Heart left ventricle (tissue), 16 donors: ENCODE data around the gene REEP3. TPM values are rescaled to one million over a fixed set of nuclear protein-coding genes. Genes with fewer than 3 reads are reported as not detected.

Experiments used
- ATAC-seq, 4 donors: fragments of 200-7000 bp; cut with Tn5 transposase; one replicate each; pipeline ENCODE4 v1.9.1; 2020 to 2022; ENCODE audit warnings: moderate library complexity in 4 of 4, mild to moderate bottlenecking in 3 of 4, moderate number of reproducible peaks in 1 of 4
- DNase-seq, 5 donors: peaks; one replicate each; pipeline ENCODE4 v3.0.0-alpha.2; 2020
- H3K27ac ChIP-seq, 12 donors: fragments of 200-600 bp; sonication (generic) in 4 of 12; one replicate each; pipeline versions ENCODE4 v1.5.0 to v1.8.0; 2016 to 2022; ENCODE audit warnings: mild to moderate bottlenecking in 2 of 12
- H3K27me3 ChIP-seq, 9 donors: fragments of 200-600 bp; sonication (generic) in 2 of 9; one replicate each; pipeline versions ENCODE4 v1.5.1 to v1.8.0; 2016 to 2022; ENCODE audit warnings: mild to moderate bottlenecking in 3 of 9
- H3K36me3 ChIP-seq, 9 donors: fragments of 200-600 bp; sonication (generic) in 2 of 9; one replicate each; pipeline versions ENCODE4 v1.5.0 to v1.8.0; 2018 to 2022; ENCODE audit warnings: mild to moderate bottlenecking in 2 of 9
- H3K4me1 ChIP-seq, 12 donors: fragments of 200-600 bp; sonication (generic) in 4 of 12; one replicate each; pipeline versions ENCODE4 v1.5.0 to v1.8.0; 2016 to 2022; ENCODE audit warnings: mild to moderate bottlenecking in 3 of 12
- H3K4me3 ChIP-seq, 12 donors: fragments of 200-600 bp; sonication (generic) in 4 of 12; one replicate each; pipeline versions ENCODE4 v1.5.0 to v1.8.0; 2017 to 2022; ENCODE audit warnings: mild to moderate bottlenecking in 9 of 12, moderate library complexity in 4 of 12
- H3K9me3 ChIP-seq, 12 donors: fragments of 200-600 bp; sonication (generic) in 4 of 12; one replicate each; pipeline versions ENCODE4 v1.5.0 to v1.8.0; 2016 to 2022; ENCODE audit warnings: mild to moderate bottlenecking in 1 of 12
- CTCF ChIP-seq, 12 donors: fragments of 200-600 bp; sonication (generic) in 4 of 12; IDR thresholded peaks; one replicate each; pipeline versions ENCODE4 v1.5.0 to v1.8.0; 2018 to 2022; ENCODE audit warnings: antibody characterized with exemption in 12 of 12, mild to moderate bottlenecking in 5 of 12
- POLR2A ChIP-seq, 2 donors: fragments of 450-650 bp; IDR thresholded peaks; one replicate each; pipeline ENCODE4 v1.6.1; 2017; ENCODE audit warnings: antibody characterized with exemption in 2 of 2, mild to moderate bottlenecking in 2 of 2, moderate library complexity in 2 of 2
- WGBS, 4 donors: extraction: QIAGEN DNeasy Blood & Tissue Kit in 2 of 4; methylation state at CpG; one replicate each; pipeline versions ENCODE4 v1.1.5 to v1.1.7; 2013 to 2018; 5-methylcytosine and 5-hydroxymethylcytosine counted together
- intact Hi-C, 10 donors: fragments of 100-400 bp; cut with DNase I; formaldehyde crosslinking; loops; one replicate each; pipeline versions ENCODE4 v1.11.1 to v1.14.2; 2022
- polyA plus RNA-seq, 2 donors: library from polyadenylated mRNA; stranded (reverse); fragments of 200-250 nt; gene quantifications; one replicate each; pipeline ENCODE4 v1.2.3, GENCODE V29; 2013
- total RNA-seq, 9 donors: library from RNA; depleted of rRNA in 2 of 9; stranded (reverse); fragments of >200 nt in 2 of 9; fragmentation: NEBNext Ultra II Directional in 3 of 9; extraction: Animal tissue kit (Norgen Biotek cat#: 25700) in 3 of 9; gene quantifications; one replicate each; pipeline versions ENCODE4 v1.1.0 to v1.2.4, GENCODE V29; 2016 to 2023
- donor health status: ischemic (EF 13 %, LVEDD 7.1; RV severe dilation, severe dysfunction).
- donor health status: healthy with polysubstance abuse.
- donor health status: DM: no; HTN: yes; CAD: no.
- donor health status: DM: no; HTN: no; CAD: no.
- donor health status: ischemic (EF 25% LVEDD 6.9; RV normal size, moderate dysfunction).
- donor health status: ischemic (EF 25% LVEDD 5.7; RV mildly dilated, moderate dysfunction).
- donor health status: healthy.
- donor health status: DM: yes; HTN: yes; CAD: no.
- donor health status: ischemic (EF 35%, LVEDD 5.7; RV mildly dilated, moderate dysfunction).
- donor health status: nonischemic (EF 11% LVEDD 7.7; RV severe dilation, severe dysfunction).
- donor health status: DM: yes; HTN: yes; CAD: no.
- donor health status: PGD.
- donor health status: ischemic (EF 29% LVEDD 5.4; RV normal size, mild dysfunction).
- donor health status: nonischemic (EF 23%, LVEDD 6.1; RV moderate dilation, normal function).

Gene REEP3
- total and polyA plus RNA-seq, 11 donors, result 9.1 to 48.2 (median 21.9) TPM

- peaks cover 0 to 13% (median 0%) of the 10 kb centered on the region in 12 donors for H3K4me1 ChIP-seq
- no peak overlapping the region for H3K4me3 ChIP-seq
- no peak for DNase-seq
- H3K27me3 ChIP-seq, result no peaks in the 10 kb centered on the region
- ATAC-seq, result no peak
- H3K27ac ChIP-seq, result peak overlapping the region in 1 of 12 donors; percentile 4
- intact Hi-C loops, result no loop called here
- no peak for TF ChIP-seq POLR2A (IDR thresholded peaks at IDR 0.05)
- TF ChIP-seq CTCF (IDR thresholded peaks at IDR 0.05), result no peak
- 76 to 86% (median 81%) methylated on average over 2 of the region's 2 CpGs for WGBS, 4 donors
- no peaks in the 10 kb centered on the region for H3K9me3 ChIP-seq
- peaks cover 0 to 45% (median 8%) of the 10 kb centered on the region in 9 donors for H3K36me3 ChIP-seq
Observed at GRCh38 chr10:63611078-63611477, 89.9 kb downstream of the REEP3 start.

GRCh38 chr10:63614371-63614891 is 93.2 kb downstream of the REEP3 start:
- ATAC-seq, result peak; percentile 60 to 92 (median 76)
- H3K9me3 ChIP-seq, result no peaks in the 10 kb centered on the region
- peak in 4 of 5 donors; percentile 35 to 47 (median 38) for DNase-seq
- TF ChIP-seq CTCF (IDR thresholded peaks at IDR 0.05) (no peak), POLR2A (IDR thresholded peaks at IDR 0.05) (no peak)
- H3K4me1 ChIP-seq, result peaks cover 0 to 14% (median 0%) of the 10 kb centered on the region in 12 donors
- intact Hi-C loops, result no loop called here
- H3K4me3 ChIP-seq, result no peak overlapping the region
- H3K36me3 ChIP-seq, result peaks cover 0 to 60% (median 16%) of the 10 kb centered on the region in 9 donors
- WGBS, 4 donors, result 70 to 91% (median 80%) methylated on average over 2 of the region's 2 CpGs
- no peaks in the 10 kb centered on the region for H3K27me3 ChIP-seq
- H3K27ac ChIP-seq, result peak overlapping the region in 6 of 12 donors; percentile 9 to 53 (median 38)

- intact Hi-C loops, result no loop called here
- no peak overlapping the region for H3K4me3 ChIP-seq
- H3K4me1 ChIP-seq, result peaks cover 0 to 10% (median 0%) of the 10 kb centered on the region in 12 donors
- H3K27ac ChIP-seq, result no peak overlapping the region
- peaks cover 0 to 68% (median 45%) of the 10 kb centered on the region in 9 donors for H3K36me3 ChIP-seq
- WGBS, 4 donors, result 96 to 100% (median 98%) methylated on average over 3 of the region's 3 CpGs
- H3K27me3 ChIP-seq, result no peaks in the 10 kb centered on the region
- TF ChIP-seq POLR2A (IDR thresholded peaks at IDR 0.05) (no peak), CTCF (IDR thresholded peaks at IDR 0.05) (no peak)
- ATAC-seq, result no peak
- no peaks in the 10 kb centered on the region for H3K9me3 ChIP-seq
- DNase-seq, result no peak
Observed at GRCh38 chr10:63618552-63618951, 97.4 kb downstream of the REEP3 start.

GRCh38 chr10:63619426-63619825 is 98.2 kb downstream of the REEP3 start:
- peaks cover 0 to 68% (median 45%) of the 10 kb centered on the region in 9 donors for H3K36me3 ChIP-seq
- peaks cover 0 to 4% (median 0%) of the 10 kb centered on the region in 12 donors for H3K4me1 ChIP-seq
- TF ChIP-seq POLR2A (IDR thresholded peaks at IDR 0.05) (no peak), CTCF (IDR thresholded peaks at IDR 0.05) (no peak)
- intact Hi-C loops, result no loop called here
- no peak overlapping the region for H3K27ac ChIP-seq
- no peak overlapping the region for H3K4me3 ChIP-seq
- no peaks in the 10 kb centered on the region for H3K9me3 ChIP-seq
- H3K27me3 ChIP-seq, result no peaks in the 10 kb centered on the region
- DNase-seq (no peak), ATAC-seq (no peak)
- 95 to 98% (median 97%) methylated on average over 7 of the region's 7 CpGs for WGBS, 4 donors
